Endothelial cell of umbilical vein (primary cell): Measurements from ENCODE around the gene NR1H4. TPM values are rescaled to one million over a fixed set of nuclear protein-coding genes. Genes with fewer than 3 reads are reported as not detected.

Experiments
- BruUV-seq: library from RNA; stranded (reverse); fragments of 400-500 nt; replicated peaks from 2 replicates; lab custom pipeline; 2021; lab: Mats Ljungman, UMichigan
- CTCF ChIA-PET: fragments of 300-600, 350-600 bp; sonication (Branson Sonifier 250); formaldehyde crosslinking; loops from one replicate; lab custom pipeline; 2021; ENCODE audit warnings: antibody characterized with exemption, inconsistent platforms; lab: Charles Lee
- POLR2A ChIA-PET: fragments of 300-600, 350-600 bp; sonication (Branson Sonifier 250); formaldehyde crosslinking; loops from one replicate; lab custom pipeline; 2021; ENCODE audit warnings: antibody characterized with exemption, inconsistent platforms; lab: Charles Lee
- DNase-seq: peaks from one replicate; pipeline ENCODE4 v3.0.0-alpha.2; 2011; ENCODE audit warnings: low read depth, low spot score
- FAIRE-seq: peaks from 2 replicates; lab custom pipeline; 2011; peaks lifted over from hg19 to GRCh38; lab: Jason Lieb, UNC
- H2AFZ ChIP-seq: 2 replicates; pipeline ENCODE4 v1.6.0; 2012; ENCODE audit warnings: low read depth, low read length, control low read depth, inconsistent platforms
- H3K27ac ChIP-seq: 2 replicates; pipeline ENCODE4 v1.5.1; 2011; ENCODE audit warnings: low read depth, mild to moderate bottlenecking, control low read depth, low read length, moderate library complexity; ENCODE audit not compliant: insufficient read depth
- H3K27me3 ChIP-seq, 2 experiments: 2 replicates each; pipeline versions ENCODE4 v1.6.0 to v1.6.1; 2011; ENCODE audit warnings: low read length in 2 of 2, mixed read lengths in 1 of 2; ENCODE audit not compliant: control insufficient read depth in 2 of 2, insufficient read depth in 2 of 2
- H3K36me3 ChIP-seq, 2 experiments: 2 replicates in 1 of 2; 3 replicates in 1 of 2; pipeline ENCODE4 v1.5.1; 2011; ENCODE audit warnings: low read length in 2 of 2, mild to moderate bottlenecking in 1 of 2, moderate library complexity in 1 of 2; ENCODE audit not compliant: control insufficient read depth in 2 of 2, insufficient read depth in 2 of 2; ENCODE audit errors: extremely low read depth in 1 of 2
- H3K4me1 ChIP-seq: 3 replicates; pipeline ENCODE4 v1.5.1; 2011; ENCODE audit warnings: mild to moderate bottlenecking, low read length; ENCODE audit not compliant: control insufficient read depth, insufficient read depth; ENCODE audit errors: extremely low read depth
- H3K4me2 ChIP-seq: 2 replicates; pipeline ENCODE4 v1.6.1; 2011; ENCODE audit warnings: low read length, control low read depth, mixed read lengths; ENCODE audit not compliant: insufficient read depth
- H3K4me3 ChIP-seq, 3 experiments: fragments of 200-600 bp in 1 of 3; sonication (generic), shearing (Covaris generic) in 1 of 3; replicated peaks in 1 of 3; 2 replicates each; pipeline ENCODE4 v1.5.1; 2011 to 2016; ENCODE audit warnings: control low read depth in 3 of 3, low read length in 3 of 3, mild to moderate bottlenecking in 2 of 3, inconsistent platforms in 1 of 3, low read depth in 1 of 3, moderate library complexity in 1 of 3; ENCODE audit not compliant: insufficient read depth in 1 of 3
- H3K79me2 ChIP-seq: 2 replicates; pipeline ENCODE4 v1.6.0; 2012; ENCODE audit warnings: low read length, inconsistent platforms; ENCODE audit not compliant: control insufficient read depth, insufficient read depth
- H3K9ac ChIP-seq: replicated peaks from 2 replicates; pipeline ENCODE3; 2011; ENCODE audit warnings: low read length, control low read depth; ENCODE audit not compliant: insufficient read depth; ENCODE audit errors: extremely low read depth
- H3K9me1 ChIP-seq: replicated peaks from 3 replicates; pipeline ENCODE4 v1.6.0; 2011; ENCODE audit warnings: mild to moderate bottlenecking, low read length; ENCODE audit not compliant: control insufficient read depth, insufficient read depth; ENCODE audit errors: extremely low read depth
- H3K9me3 ChIP-seq: replicated peaks from 2 replicates; pipeline ENCODE4 v1.5.1; 2012; ENCODE audit warnings: low read length, inconsistent platforms; ENCODE audit not compliant: control insufficient read depth, insufficient read depth
- H4K20me1 ChIP-seq: replicated peaks from 2 replicates; pipeline ENCODE3; 2011; ENCODE audit warnings: mild to moderate bottlenecking, low read length; ENCODE audit not compliant: control insufficient read depth, insufficient read depth; ENCODE audit errors: extremely low read depth
- EZH2 ChIP-seq: IDR thresholded peaks from 2 replicates; pipeline ENCODE4 v1.6.1; 2012; ENCODE audit warnings: borderline replicate concordance, low read depth, mild to moderate bottlenecking, moderate library complexity, low read length, inconsistent platforms; ENCODE audit not compliant: severe bottlenecking
- FOS ChIP-seq: IDR thresholded peaks from 2 replicates; pipeline ENCODE4 v1.6.1; 2011; ENCODE audit warnings: mild to moderate bottlenecking, low read length, moderate library complexity, borderline replicate concordance; ENCODE audit not compliant: insufficient read depth
- GATA2 ChIP-seq: IDR thresholded peaks from 2 replicates; pipeline ENCODE4 v1.7.0; 2011; ENCODE audit warnings: low read depth, mild to moderate bottlenecking, moderate library complexity, mixed read lengths, low read length; ENCODE audit not compliant: insufficient read length, insufficient read depth
- JUN ChIP-seq: IDR thresholded peaks from 2 replicates; pipeline ENCODE4 v1.6.1; 2011; ENCODE audit warnings: borderline replicate concordance, low read depth; ENCODE audit not compliant: insufficient read length, insufficient read depth
- MYC ChIP-seq: IDR thresholded peaks from one replicate; pipeline ENCODE4 v1.6.1; 2011; ENCODE audit warnings: mild to moderate bottlenecking, low read depth, low read length
- POLR2A ChIP-seq: IDR thresholded peaks from 2 replicates; pipeline ENCODE4 v1.6.1; 2012; ENCODE audit warnings: low read depth, mild to moderate bottlenecking, control low read depth, low read length
- POLR2AphosphoS5 ChIP-seq: IDR thresholded peaks from 2 replicates; pipeline ENCODE4 v1.6.1; 2012; ENCODE audit warnings: low read depth, mild to moderate bottlenecking, control low read depth, low read length, moderate library complexity; ENCODE audit not compliant: insufficient read depth
- dilution Hi-C: fragments of 300-500 bp; cut with MboI; formaldehyde crosslinking; loops from one replicate; pipeline ENCODE4 v1.15.0; 2019; ENCODE audit warnings: low sequenced_read_pairs; ENCODE audit not compliant: extremely low pct_ligation_motif_present
- intact Hi-C: fragments of 100-400 bp; cut with micrococcal nuclease; formaldehyde crosslinking; loops from one replicate; pipeline ENCODE4 v1.10.0; 2022
- polyA plus RNA-seq, 4 experiments: library from polyadenylated mRNA; depleted of rRNA in 3 of 4; stranded (reverse) in 3 of 4; unstranded in 1 of 4; fragments of >200 nt; gene quantifications; 2 replicates each; pipeline versions ENCODE4 v1.2.1 to v1.2.3, GENCODE V29; 2011 to 2012; ENCODE audit warnings: missing spikeins in 1 of 4
- total RNA-seq: library from RNA; stranded (reverse); gene quantifications from 2 replicates; pipeline ENCODE4 v1.2.3, GENCODE V29; 2021
- TF ChIP-seq, protein P1 (sequence below): IDR thresholded peaks from 2 replicates; pipeline ENCODE4 v1.6.1; 2011; ENCODE audit not compliant: insufficient read depth, insufficient read length
- TF ChIP-seq, protein P2 (sequence below), 2 donors: IDR thresholded peaks; 1 replicate in 1 of 2; 2 replicates in 1 of 2; pipeline ENCODE4 v1.5.1; 2011; ENCODE audit warnings: low read length in 2 of 2, mild to moderate bottlenecking in 2 of 2, moderate library complexity in 2 of 2, control low read depth in 1 of 2, inconsistent platforms in 1 of 2, low read depth in 1 of 2; ENCODE audit not compliant: insufficient read depth in 1 of 2; ENCODE audit errors: extremely low read depth in 1 of 2

The NR1H4 gene
- total and polyA plus RNA-seq, 2 donors (not counting 3 experiments of a cell fraction or from before 2014, with no cell fraction given): not detected

DNA sequence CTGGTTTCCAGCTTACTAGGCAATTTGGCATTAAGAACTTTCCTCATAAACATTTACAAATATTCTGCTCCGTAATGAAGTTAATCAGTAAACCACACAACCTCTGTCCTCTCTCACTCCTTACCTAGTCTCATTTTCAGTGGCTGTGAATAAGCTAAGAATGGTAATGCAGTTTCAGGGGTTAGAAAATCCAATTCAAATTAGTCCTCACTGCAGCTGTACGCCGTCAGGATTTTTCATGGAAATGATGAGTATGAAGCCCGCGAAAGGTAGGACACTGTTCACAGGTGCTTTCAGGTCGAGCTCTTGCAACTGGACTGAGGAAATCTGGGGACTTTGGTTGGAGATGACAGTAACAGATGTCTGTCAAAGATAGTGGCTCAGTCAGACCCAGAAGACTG, 29.6 kb downstream of the NR1H4 start:
- Histone ChIP-seq H3K4me1 (no peaks in the 10 kb centered on the region), H3K36me3 (no peaks in the 10 kb centered on the region), H3K27ac (no peak overlapping the region), H2AFZ (no peak overlapping the region), H3K9me1 (no peaks in the 10 kb centered on the region), H3K4me2 (no peak overlapping the region), H3K9me3 (no peaks in the 10 kb centered on the region), H3K27me3 (no peaks in the 10 kb centered on the region), H3K79me2 (no peaks in the 10 kb centered on the region), H4K20me1 (no peaks in the 10 kb centered on the region), H3K9ac (no peak overlapping the region), H3K4me3 (no peak overlapping the region)
- BruUV-seq: no TSS peak
- ChIA-PET POLR2A (no interaction called here), CTCF (no interaction called here)
- intact Hi-C loops: no loop called here
- DNase-seq: no peak
- FAIRE-seq: no peak
- TF ChIP-seq, protein P1, sequence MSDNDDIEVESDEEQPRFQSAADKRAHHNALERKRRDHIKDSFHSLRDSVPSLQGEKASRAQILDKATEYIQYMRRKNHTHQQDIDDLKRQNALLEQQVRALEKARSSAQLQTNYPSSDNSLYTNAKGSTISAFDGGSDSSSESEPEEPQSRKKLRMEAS: no peak
- TF ChIP-seq EZH2: no peak
- no peak for TF ChIP-seq MYC
- TF ChIP-seq, protein P2, sequence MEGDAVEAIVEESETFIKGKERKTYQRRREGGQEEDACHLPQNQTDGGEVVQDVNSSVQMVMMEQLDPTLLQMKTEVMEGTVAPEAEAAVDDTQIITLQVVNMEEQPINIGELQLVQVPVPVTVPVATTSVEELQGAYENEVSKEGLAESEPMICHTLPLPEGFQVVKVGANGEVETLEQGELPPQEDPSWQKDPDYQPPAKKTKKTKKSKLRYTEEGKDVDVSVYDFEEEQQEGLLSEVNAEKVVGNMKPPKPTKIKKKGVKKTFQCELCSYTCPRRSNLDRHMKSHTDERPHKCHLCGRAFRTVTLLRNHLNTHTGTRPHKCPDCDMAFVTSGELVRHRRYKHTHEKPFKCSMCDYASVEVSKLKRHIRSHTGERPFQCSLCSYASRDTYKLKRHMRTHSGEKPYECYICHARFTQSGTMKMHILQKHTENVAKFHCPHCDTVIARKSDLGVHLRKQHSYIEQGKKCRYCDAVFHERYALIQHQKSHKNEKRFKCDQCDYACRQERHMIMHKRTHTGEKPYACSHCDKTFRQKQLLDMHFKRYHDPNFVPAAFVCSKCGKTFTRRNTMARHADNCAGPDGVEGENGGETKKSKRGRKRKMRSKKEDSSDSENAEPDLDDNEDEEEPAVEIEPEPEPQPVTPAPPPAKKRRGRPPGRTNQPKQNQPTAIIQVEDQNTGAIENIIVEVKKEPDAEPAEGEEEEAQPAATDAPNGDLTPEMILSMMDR (IDR thresholded peaks at IDR 0.05; ENCODE audit: extremely low read depth in 1 of 2, insufficient read depth in 1 of 2, low read depth in 1 of 2, low read length in 2 of 2): no peak
- TF ChIP-seq JUN: no peak
- no peak for TF ChIP-seq FOS
- no peak for TF ChIP-seq POLR2AphosphoS5
- no peak for TF ChIP-seq POLR2A
- no peak for TF ChIP-seq GATA2
- dilution Hi-C loops: no loop called here
